H1 (cell line): ENCODE data around the gene KCNMA1. TPM values are rescaled to one million over a fixed set of nuclear protein-coding genes. Genes with fewer than 3 reads are reported as not detected.

Experiments
- CTCF ChIA-PET: fragments of 300-600 bp; sonication (Branson Sonifier 250); formaldehyde crosslinking; loops from one replicate; lab custom pipeline; 2021; ENCODE audit not compliant: partially characterized antibody; lab: Charles Lee
- POLR2A ChIA-PET: fragments of 300-600 bp; sonication (Branson Sonifier 250); formaldehyde crosslinking; loops from one replicate; lab custom pipeline; 2021; ENCODE audit warnings: inconsistent platforms; ENCODE audit not compliant: partially characterized antibody; lab: Charles Lee
- DNase-seq, 2 experiments: peaks; one replicate each; pipeline versions ENCODE4 v3.0.0 to v3.0.0-alpha.2; 2010 to 2022; ENCODE audit warnings: low spot score in 2 of 2, low read depth in 1 of 2, mixed read lengths in 1 of 2
- FAIRE-seq: peaks from 2 replicates; lab custom pipeline; 2011; peaks lifted over from hg19 to GRCh38; lab: Jason Lieb, UNC
- H2AFZ ChIP-seq: 2 replicates; pipeline ENCODE4 v1.8.1; 2012; ENCODE audit warnings: low read length, inconsistent platforms
- H2AK5ac ChIP-seq: 2 replicates; pipeline ENCODE4 v1.6.1; 2013; ENCODE audit warnings: low read depth, low read length
- H2BK120ac ChIP-seq: replicated peaks from 2 replicates; pipeline ENCODE3; 2013; ENCODE audit warnings: low read depth, low read length, inconsistent platforms
- H2BK12ac ChIP-seq: 2 replicates; pipeline ENCODE4 v1.6.1; 2013; ENCODE audit warnings: low read depth, low read length
- H2BK15ac ChIP-seq: 2 replicates; pipeline ENCODE4 v1.6.1; 2013; ENCODE audit warnings: low read length
- H2BK20ac ChIP-seq: 2 replicates; pipeline ENCODE4 v1.6.1; 2013; ENCODE audit warnings: low read length
- H2BK5ac ChIP-seq: 2 replicates; pipeline ENCODE4 v1.6.1; 2013; ENCODE audit warnings: low read depth, low read length
- H3K14ac ChIP-seq: 2 replicates; pipeline ENCODE4 v1.6.1; 2013; ENCODE audit warnings: inconsistent platforms; ENCODE audit not compliant: insufficient read length
- H3K18ac ChIP-seq: 2 replicates; pipeline ENCODE4 v1.6.1; 2013; ENCODE audit warnings: low read length; ENCODE audit errors: extremely low read depth
- H3K23ac ChIP-seq: 2 replicates; pipeline ENCODE4 v1.6.1; 2013; ENCODE audit warnings: inconsistent platforms; ENCODE audit not compliant: insufficient read length
- H3K23me2 ChIP-seq: 2 replicates; pipeline ENCODE4 v1.6.1; 2013; ENCODE audit warnings: low read depth, low read length
- H3K27ac ChIP-seq: 2 replicates; pipeline ENCODE4 v1.6.1; 2011; ENCODE audit warnings: low read depth, low read length, inconsistent platforms
- H3K27me3 ChIP-seq, 4 experiments: replicated peaks in 1 of 4; 1 replicate in 1 of 4; 2 replicates in 3 of 4; pipeline versions ENCODE4 v1.6.1 to v1.8.1; 2011 to 2013; ENCODE audit warnings: low read length in 3 of 4, mild to moderate bottlenecking in 3 of 4, inconsistent platforms in 2 of 4, mixed read lengths in 2 of 4, moderate library complexity in 1 of 4; ENCODE audit not compliant: control insufficient read depth in 3 of 4, insufficient read depth in 3 of 4; ENCODE audit errors: extremely low read depth in 1 of 4
- H3K36me3 ChIP-seq, 4 experiments: 2 replicates each; pipeline versions ENCODE4 v1.6.1 to v1.8.1; 2011 to 2013; ENCODE audit warnings: mild to moderate bottlenecking in 4 of 4, low read length in 3 of 4, moderate library complexity in 2 of 4, control low read depth in 1 of 4, inconsistent platforms in 1 of 4; ENCODE audit not compliant: insufficient read depth in 4 of 4, control insufficient read depth in 2 of 4
- H3K4ac ChIP-seq: replicated peaks from 2 replicates; pipeline ENCODE3; 2013; ENCODE audit warnings: low read length, low read depth, mixed read lengths, inconsistent platforms; ENCODE audit not compliant: insufficient read length
- H3K4me1 ChIP-seq, 4 experiments: replicated peaks in 1 of 4; 1 replicate in 1 of 4; 2 replicates in 3 of 4; pipeline versions ENCODE4 v1.6.1 to v1.8.1; 2011 to 2013; ENCODE audit warnings: low read length in 3 of 4, inconsistent platforms in 2 of 4, mixed read lengths in 1 of 4; ENCODE audit not compliant: insufficient read depth in 4 of 4, control insufficient read depth in 3 of 4
- H3K4me2 ChIP-seq, 2 experiments: 2 replicates each; pipeline versions ENCODE4 v1.6.1 to v1.8.1; 2011 to 2013; ENCODE audit warnings: low read depth in 2 of 2, low read length in 2 of 2, control low read depth in 1 of 2, inconsistent platforms in 1 of 2, mild to moderate bottlenecking in 1 of 2; ENCODE audit not compliant: insufficient read depth in 1 of 2
- H3K4me3 ChIP-seq, 4 experiments: fragments of 200-600, 300-600 bp in 1 of 4; sonication (generic), shearing (Covaris generic), sonication (Bioruptor Twin) in 1 of 4; 2 replicates each; pipeline versions ENCODE4 v1.5.1 to v1.8.1; 2011 to 2016; ENCODE audit warnings: low read length in 4 of 4, low read depth in 3 of 4, control low read depth in 2 of 4, inconsistent platforms in 2 of 4, mild to moderate bottlenecking in 2 of 4, mixed read lengths in 1 of 4, moderate library complexity in 1 of 4; ENCODE audit not compliant: insufficient read depth in 2 of 4; ENCODE audit errors: extremely low read depth in 1 of 4
- H3K56ac ChIP-seq: replicated peaks from 2 replicates; pipeline ENCODE3; 2013; ENCODE audit warnings: low read depth, mild to moderate bottlenecking, mixed read lengths, low read length, inconsistent platforms; ENCODE audit not compliant: insufficient read length
- H3K79me1 ChIP-seq: 2 replicates; pipeline ENCODE4 v1.6.1; 2013; ENCODE audit warnings: low read depth, low read length, control low read depth
- H3K79me2 ChIP-seq, 2 experiments: 2 replicates each; pipeline versions ENCODE4 v1.6.1 to v1.8.1; 2012 to 2013; ENCODE audit warnings: low read length in 2 of 2, mild to moderate bottlenecking in 2 of 2, inconsistent platforms in 1 of 2; ENCODE audit not compliant: insufficient read depth in 2 of 2, control insufficient read depth in 1 of 2
- H3K9ac ChIP-seq, 4 experiments: replicated peaks in 1 of 4; 1 replicate in 1 of 4; 2 replicates in 3 of 4; pipeline versions ENCODE4 v1.6.1 to v1.8.1; 2011 to 2013; ENCODE audit warnings: low read depth in 3 of 4, low read length in 3 of 4, control low read depth in 2 of 4, mild to moderate bottlenecking in 2 of 4, moderate library complexity in 2 of 4, inconsistent platforms in 1 of 4; ENCODE audit errors: extremely low read depth in 1 of 4
- H3K9me3 ChIP-seq, 2 experiments: 2 replicates each; pipeline versions ENCODE4 v1.6.1 to v1.8.1; 2012 to 2013; ENCODE audit warnings: mild to moderate bottlenecking in 2 of 2, moderate library complexity in 2 of 2, control low read depth in 1 of 2, inconsistent platforms in 1 of 2, low read depth in 1 of 2, low read length in 1 of 2, mixed read lengths in 1 of 2; ENCODE audit not compliant: insufficient read depth in 2 of 2
- H4K20me1 ChIP-seq, 2 experiments: replicated peaks in 1 of 2; 2 replicates each; pipeline versions ENCODE3 to v1.8.1; 2011 to 2013; ENCODE audit warnings: inconsistent platforms in 2 of 2, low read length in 2 of 2, mild to moderate bottlenecking in 1 of 2; ENCODE audit not compliant: insufficient read depth in 2 of 2, control insufficient read depth in 1 of 2
- H4K5ac ChIP-seq: 2 replicates; pipeline ENCODE4 v1.6.1; 2013; ENCODE audit warnings: low read length, low read depth, mixed read lengths, inconsistent platforms; ENCODE audit not compliant: insufficient read length
- H4K8ac ChIP-seq: 2 replicates; pipeline ENCODE4 v1.8.0; 2013; ENCODE audit warnings: mild to moderate bottlenecking, moderate library complexity, low read length, inconsistent platforms; ENCODE audit not compliant: insufficient read depth; ENCODE audit errors: extremely low read depth
- H4K91ac ChIP-seq: replicated peaks from 2 replicates; pipeline ENCODE3; 2013; ENCODE audit warnings: low read length, mixed read lengths, inconsistent platforms; ENCODE audit not compliant: insufficient read length
- CTCF ChIP-seq, 3 experiments: IDR thresholded peaks; 1 replicate in 2 of 3; 2 replicates in 1 of 3; pipeline versions ENCODE4 v1.5.1 to v1.6.1; 2011; ENCODE audit warnings: low read length in 3 of 3, mild to moderate bottlenecking in 3 of 3, inconsistent platforms in 2 of 3, low read depth in 1 of 3, moderate library complexity in 1 of 3; ENCODE audit not compliant: insufficient read depth in 1 of 3; ENCODE audit errors: control extremely low read depth in 1 of 3
- SIRT6 ChIP-seq: IDR thresholded peaks from one replicate; pipeline ENCODE4 v1.7.1; 2012; ENCODE audit warnings: low read length, inconsistent platforms
- USF2 ChIP-seq: IDR thresholded peaks from 2 replicates; pipeline ENCODE4 v1.6.1; 2011; ENCODE audit warnings: low read length, improper control_type of control experiment
- WGBS, 2 experiments: shearing (Covaris generic) in 1 of 2; methylation state at CpG; one replicate each; pipeline versions ENCODE4 v1.1.6 to v1.1.7; 2013 to 2015; ENCODE audit warnings: low lambda C conversion rate in 2 of 2, mixed read lengths in 2 of 2, inconsistent platforms in 1 of 2, low coverage in 1 of 2, missing lambda C conversion rate in 1 of 2; ENCODE audit not compliant: insufficient replicate concordance in 2 of 2, insufficient coverage in 1 of 2, insufficient read length in 1 of 2; ENCODE audit errors: extremely low coverage in 1 of 2, missing lambda C conversion rate in 1 of 2; 5-methylcytosine and 5-hydroxymethylcytosine counted together
- polyA plus RNA-seq, 7 experiments: library from polyadenylated mRNA; depleted of rRNA in 3 of 7; stranded (reverse) in 5 of 7; unstranded in 2 of 7; fragments of >200 nt in 5 of 7; fragments of 200-250 nt in 2 of 7; gene quantifications; 1 replicate in 5 of 7; 2 replicates in 1 of 7; 4 replicates in 1 of 7; pipeline versions ENCODE4 v1.2.1 to v1.2.3, GENCODE V29; 2011 to 2013; ENCODE audit warnings: missing spikeins in 2 of 7, mixed read lengths in 2 of 7
- total RNA-seq: library from RNA; stranded (reverse); fragmentation: NEBNext Ultra II Directional; extraction: Animal tissue kit (Norgen Biotek cat#: 25700); gene quantifications from 2 replicates; pipeline ENCODE4 v1.2.1, GENCODE V29; 2021

The KCNMA1 gene
- total and polyA plus RNA-seq, 2 of the 8 experiments (the other 6 are each of a cell fraction or from before 2014, with no cell fraction given), result 10.2 to 11.1 TPM

GRCh38 chr10:77021966-77022490, 615.6 kb downstream of the KCNMA1 start:
- H2AFZ ChIP-seq, result no peak overlapping the region
- H3K4me2 ChIP-seq, result no peak overlapping the region
- H3K9me3 ChIP-seq, result no peaks in the 10 kb centered on the region
- FAIRE-seq, result no peak
- POLR2A ChIA-PET, result no interaction called here
- H3K79me2 ChIP-seq, result no peaks in the 10 kb centered on the region
- no peak for TF ChIP-seq CTCF (IDR thresholded peaks at IDR 0.05; ENCODE audit: control extremely low read depth in 1 of 3, insufficient read depth in 1 of 3, low read depth in 1 of 3, low read length in 3 of 3)
- TF ChIP-seq USF2, result no peak
- no peak for TF ChIP-seq SIRT6
- no peak for DNase-seq
- H3K23ac ChIP-seq, result no peak overlapping the region
- H3K23me2 ChIP-seq, result no peaks in the 10 kb centered on the region
- H3K79me1 ChIP-seq, result no peaks in the 10 kb centered on the region
- no peak overlapping the region for H3K4me3 ChIP-seq
- no peak overlapping the region for H4K5ac ChIP-seq
- no peaks in the 10 kb centered on the region for H3K36me3 ChIP-seq
- no peaks in the 10 kb centered on the region; a peak in 1 of 7 replicates for H3K4me1 ChIP-seq
- H4K8ac ChIP-seq, result no peak overlapping the region
- no peak overlapping the region for H3K18ac ChIP-seq
- 87% methylated on average over 4 of the region's 4 CpGs; no CpG with 5 or more reads in 1 of the 2 experiments for WGBS, 2 experiments
- no peak overlapping the region for H2AK5ac ChIP-seq
- no peak overlapping the region for H2BK20ac ChIP-seq
- H2BK15ac ChIP-seq, result no peak overlapping the region
- no peak overlapping the region for H3K27ac ChIP-seq
- CTCF ChIA-PET, result interaction anchor here (1.0 to 1.5 kb wide), 2 partner anchors 16 to 17 kb away, joined by 4 to 10 read pairs; no protein-coding TSS in a partner anchor
- H3K4ac ChIP-seq, result no peak overlapping the region
- H3K14ac ChIP-seq, result no peak overlapping the region
- no peak overlapping the region for H2BK5ac ChIP-seq
- no peak overlapping the region for H4K91ac ChIP-seq
- no peaks in the 10 kb centered on the region for H3K27me3 ChIP-seq
- peaks cover 0 to 1% of the 10 kb centered on the region in 2 experiments for H4K20me1 ChIP-seq
- H2BK12ac ChIP-seq, result no peak overlapping the region
- H3K9ac ChIP-seq, result no peak overlapping the region
- H3K56ac ChIP-seq, result no peak overlapping the region
- H2BK120ac ChIP-seq, result no peak overlapping the region
